MM.1S (cell line): ENCODE results near the gene WASL.

ENCODE experiments used
- EZH2 ChIP-seq: fragments of 300-600 bp; sonication (generic); optimal IDR thresholded peaks from 2 replicates; pipeline ENCODE3; 2017; ENCODE audit warnings: low read depth, mild to moderate bottlenecking, antibody characterized with exemption, low read length, mixed read lengths
- TF ChIP-seq, protein P1 (sequence below): fragments of 300-600 bp; sonication (generic); IDR thresholded peaks from 2 replicates; pipeline ENCODE4 v1.5.1; 2016; ENCODE audit warnings: antibody characterized with exemption, low read length, mixed read lengths

DNA sequence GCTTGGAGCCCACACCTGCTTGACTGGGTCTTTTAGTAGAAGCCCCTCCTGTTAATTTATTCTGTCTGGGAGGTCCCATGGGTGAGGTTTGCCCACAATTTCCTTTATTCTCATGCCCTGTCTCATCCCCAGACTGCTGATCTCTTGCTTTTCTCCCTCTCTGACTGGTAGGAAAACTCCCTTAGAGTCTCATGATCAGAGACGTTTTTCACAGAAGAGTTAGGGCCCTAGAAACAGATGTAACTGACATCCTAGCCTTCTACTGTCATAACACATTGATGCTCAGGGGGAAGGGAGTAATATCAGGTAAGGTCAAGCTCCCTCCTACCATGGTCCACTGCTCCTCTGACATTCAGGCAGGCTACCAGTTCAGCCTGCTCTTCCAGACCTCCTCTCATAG lies 43.7 kb upstream of the WASL start:
- TF ChIP-seq, protein P1, sequence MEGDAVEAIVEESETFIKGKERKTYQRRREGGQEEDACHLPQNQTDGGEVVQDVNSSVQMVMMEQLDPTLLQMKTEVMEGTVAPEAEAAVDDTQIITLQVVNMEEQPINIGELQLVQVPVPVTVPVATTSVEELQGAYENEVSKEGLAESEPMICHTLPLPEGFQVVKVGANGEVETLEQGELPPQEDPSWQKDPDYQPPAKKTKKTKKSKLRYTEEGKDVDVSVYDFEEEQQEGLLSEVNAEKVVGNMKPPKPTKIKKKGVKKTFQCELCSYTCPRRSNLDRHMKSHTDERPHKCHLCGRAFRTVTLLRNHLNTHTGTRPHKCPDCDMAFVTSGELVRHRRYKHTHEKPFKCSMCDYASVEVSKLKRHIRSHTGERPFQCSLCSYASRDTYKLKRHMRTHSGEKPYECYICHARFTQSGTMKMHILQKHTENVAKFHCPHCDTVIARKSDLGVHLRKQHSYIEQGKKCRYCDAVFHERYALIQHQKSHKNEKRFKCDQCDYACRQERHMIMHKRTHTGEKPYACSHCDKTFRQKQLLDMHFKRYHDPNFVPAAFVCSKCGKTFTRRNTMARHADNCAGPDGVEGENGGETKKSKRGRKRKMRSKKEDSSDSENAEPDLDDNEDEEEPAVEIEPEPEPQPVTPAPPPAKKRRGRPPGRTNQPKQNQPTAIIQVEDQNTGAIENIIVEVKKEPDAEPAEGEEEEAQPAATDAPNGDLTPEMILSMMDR, result no peak
- no peak for TF ChIP-seq EZH2
